H7 (cell line): ENCODE results near the gene SNX20. TPM values are rescaled to one million over a fixed set of nuclear protein-coding genes. Genes with fewer than 3 reads are reported as not detected.
A peak's percentile ranks its signal among the peaks of the same experiment; 100 is the strongest.

Source experiments
- DNase-seq: peaks from one replicate; pipeline ENCODE4 v3.0.0; 2012
- H3K27me3 ChIP-seq: 2 replicates; pipeline ENCODE4 v1.6.0; 2011; ENCODE audit warnings: mild to moderate bottlenecking, low read length; ENCODE audit not compliant: control insufficient read depth, insufficient read depth
- H3K36me3 ChIP-seq: replicated peaks from 2 replicates; pipeline ENCODE4 v1.5.1; 2011; ENCODE audit warnings: low read length; ENCODE audit not compliant: control insufficient read depth, insufficient read depth
- H3K4me3 ChIP-seq: 2 replicates; pipeline ENCODE4 v1.5.1; 2011; ENCODE audit warnings: low read depth, mild to moderate bottlenecking, control low read depth, low read length, moderate library complexity; ENCODE audit not compliant: insufficient read depth
- total RNA-seq: library from RNA; depleted of rRNA; stranded (reverse); fragments of >200 nt; shearing (Covaris generic); gene quantifications from 2 replicates; pipeline ENCODE4 v1.2.3, GENCODE V29; 2014

Gene SNX20
- total RNA-seq, 1 experiment from 2014 or later = not detected

- H3K27me3 ChIP-seq = no peaks in the 10 kb centered on the region
- no peak overlapping the region for H3K4me3 ChIP-seq
- H3K36me3 ChIP-seq = no peaks in the 10 kb centered on the region
- DNase-seq = no peak
Observed at GRCh38 chr16:50678531-50678930, 2.6 kb downstream of the SNX20 start.

- Histone ChIP-seq H3K36me3 (no peaks in the 10 kb centered on the region), H3K27me3 (no peaks in the 10 kb centered on the region), H3K4me3 (no peak overlapping the region)
- peak; percentile 87 for DNase-seq
Observed at GRCh38 chr16:50677351-50677750, 3.8 kb downstream of the SNX20 start.

GRCh38 chr16:50676684-50677225 is 4.4 kb downstream of the SNX20 start:
- H3K27me3 ChIP-seq = no peaks in the 10 kb centered on the region
- no peak overlapping the region for H3K4me3 ChIP-seq
- DNase-seq = no peak
- no peaks in the 10 kb centered on the region for H3K36me3 ChIP-seq

- Histone ChIP-seq H3K4me3 (no peak overlapping the region), H3K36me3 (no peaks in the 10 kb centered on the region)
Observed at GRCh38 chr16:50675686-50676610, 5.2 kb downstream of the SNX20 start.

GRCh38 chr16:50674831-50675230 is 6.3 kb downstream of the SNX20 start:
- H3K27me3 ChIP-seq = no peaks in the 10 kb centered on the region
- no peak for DNase-seq
- H3K4me3 ChIP-seq = no peak overlapping the region
- no peaks in the 10 kb centered on the region for H3K36me3 ChIP-seq

More at GRCh38 chr16:50675686-50676610, 5.2 kb downstream of the SNX20 start:
- no peak for DNase-seq
- no peaks in the 10 kb centered on the region for H3K27me3 ChIP-seq

GRCh38 chr16:50673496-50674275 is 7.4 kb downstream of the SNX20 start:
- DNase-seq = peak; percentile 56
- H3K36me3 ChIP-seq = no peaks in the 10 kb centered on the region
- H3K27me3 ChIP-seq = no peaks in the 10 kb centered on the region
- H3K4me3 ChIP-seq = no peak overlapping the region

GRCh38 chr16:50671644-50672260 is 9.4 kb downstream of the SNX20 start:
- peak; percentile 79 for DNase-seq
- Histone ChIP-seq H3K4me3 (no peak overlapping the region), H3K36me3 (no peaks in the 10 kb centered on the region), H3K27me3 (no peaks in the 10 kb centered on the region)

- Histone ChIP-seq H3K27me3 (no peaks in the 10 kb centered on the region), H3K4me3 (no peak overlapping the region), H3K36me3 (no peaks in the 10 kb centered on the region)
- DNase-seq = no peak
Observed at GRCh38 chr16:50670476-50670875, 10.6 kb downstream of the SNX20 start.

- Histone ChIP-seq H3K27me3 (no peaks in the 10 kb centered on the region), H3K4me3 (no peak overlapping the region), H3K36me3 (no peaks in the 10 kb centered on the region)
- no peak for DNase-seq
Observed at GRCh38 chr16:50669741-50670140, 11.4 kb downstream of the SNX20 start.

- no peaks in the 10 kb centered on the region for H3K36me3 ChIP-seq
- no peak for DNase-seq
- no peak overlapping the region for H3K4me3 ChIP-seq
- H3K27me3 ChIP-seq = no peaks in the 10 kb centered on the region
Observed at GRCh38 chr16:50668368-50669008, 12.6 kb downstream of the SNX20 start.

- H3K27me3 ChIP-seq = no peaks in the 10 kb centered on the region
- no peaks in the 10 kb centered on the region for H3K36me3 ChIP-seq
- DNase-seq = no peak
- H3K4me3 ChIP-seq = no peak overlapping the region
Observed at GRCh38 chr16:50667497-50668367, 13.4 kb downstream of the SNX20 start.

GRCh38 chr16:50666658-50667496 is 14.2 kb downstream of the SNX20 start:
- DNase-seq = no peak
- Histone ChIP-seq H3K4me3 (no peak overlapping the region), H3K27me3 (no peaks in the 10 kb centered on the region), H3K36me3 (no peaks in the 10 kb centered on the region)
